HG03342 (cell line): ENCODE data around the gene TPD52L2.
"Not testable (repeated sequence)": the region's sequence is repeated elsewhere in the genome, so short reads cannot be mapped to it uniquely, and the experiment has no call there.

ENCODE experiments used
- ATAC-seq: cut with Tn5 transposase; IDR thresholded peaks from one replicate; pipeline ENCODE4 v1.9.1; 2021; ENCODE audit warnings: mild to moderate bottlenecking, moderate library complexity; ENCODE audit not compliant: unreplicated experiment

Gene TPD52L2

DNA sequence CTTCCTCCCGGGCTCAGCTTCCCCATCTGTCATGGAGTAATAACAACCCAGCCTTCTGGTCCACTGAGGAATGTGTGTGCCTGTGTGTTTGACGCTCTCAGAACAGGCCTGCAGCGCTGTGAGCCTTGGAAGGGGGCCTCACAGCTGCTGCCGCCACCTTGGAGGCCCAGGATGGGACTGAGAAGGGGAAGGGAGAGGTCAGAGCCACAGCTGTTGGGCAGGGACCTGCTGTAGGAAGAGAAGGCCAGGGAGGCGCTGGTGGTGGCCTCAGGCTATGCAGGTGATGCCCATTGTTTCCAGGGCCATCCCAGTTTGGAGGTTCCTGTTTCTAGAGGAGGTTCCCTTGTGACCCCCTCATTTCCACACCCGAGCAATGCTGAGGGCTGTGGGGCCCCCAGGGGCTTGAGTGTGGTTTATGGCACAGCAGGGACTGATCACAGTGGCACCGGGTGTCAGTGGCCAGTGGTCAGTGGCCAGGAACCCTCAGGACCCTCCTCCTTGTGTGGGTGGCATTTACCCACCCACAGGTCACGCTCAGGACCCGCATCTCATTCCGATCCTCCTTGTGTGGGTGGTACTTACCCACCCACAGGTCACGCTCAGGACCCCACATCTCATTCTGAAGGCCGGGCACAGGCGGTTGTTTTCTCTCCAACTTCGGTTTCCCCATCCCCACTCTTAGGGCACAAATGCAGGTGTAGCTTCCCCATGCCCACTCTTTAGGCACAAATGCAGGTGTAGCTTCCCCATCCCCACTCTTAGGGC, 14.0 kb downstream of the TPD52L2 start:
- no peak for ATAC-seq

GRCh38 chr20:63880901-63881300, 15.8 kb downstream of the TPD52L2 start:
- not testable (repeated sequence) for ATAC-seq

DNA sequence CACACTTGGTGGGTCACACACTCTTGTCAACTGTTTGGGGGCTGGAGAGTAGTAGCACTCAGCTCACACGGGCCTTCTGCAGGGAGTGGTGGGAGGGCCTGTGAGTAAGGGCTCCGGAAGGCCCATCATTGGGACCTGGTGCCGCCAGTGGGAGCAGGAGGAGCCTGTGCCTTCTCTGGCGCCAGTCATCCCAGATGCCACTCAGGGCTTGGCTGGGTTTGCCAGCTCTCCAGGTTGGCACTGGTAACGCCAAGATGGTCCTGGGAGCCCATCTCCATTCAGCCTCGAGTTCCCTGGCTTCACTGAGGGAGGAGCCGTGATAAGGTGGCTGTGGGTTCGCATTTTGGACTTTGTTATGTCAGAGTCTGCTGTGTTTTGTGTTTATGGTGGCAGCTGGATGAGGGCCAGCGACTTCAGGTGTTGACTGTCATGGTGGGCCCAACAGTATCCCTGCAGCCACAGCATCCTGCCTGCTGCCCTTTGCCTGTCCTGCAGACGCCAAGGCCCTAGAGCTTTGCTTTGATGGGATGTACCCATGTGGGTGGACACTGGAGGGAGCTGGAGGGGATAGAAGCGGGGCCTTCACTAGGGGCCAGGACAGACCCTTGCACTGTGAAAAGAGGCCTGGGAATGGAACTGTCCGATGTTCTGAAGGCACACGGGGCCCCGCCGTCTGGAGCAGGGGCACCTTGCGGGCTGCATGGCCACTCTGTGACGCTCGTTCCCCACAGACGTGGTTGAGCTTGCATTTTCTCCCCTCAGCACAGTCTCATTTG, 16.6 kb downstream of the TPD52L2 start:
- no peak for ATAC-seq

- no peak for ATAC-seq
Measured at GRCh38 chr20:63882257-63883200, 17.5 kb downstream of the TPD52L2 start.

DNA sequence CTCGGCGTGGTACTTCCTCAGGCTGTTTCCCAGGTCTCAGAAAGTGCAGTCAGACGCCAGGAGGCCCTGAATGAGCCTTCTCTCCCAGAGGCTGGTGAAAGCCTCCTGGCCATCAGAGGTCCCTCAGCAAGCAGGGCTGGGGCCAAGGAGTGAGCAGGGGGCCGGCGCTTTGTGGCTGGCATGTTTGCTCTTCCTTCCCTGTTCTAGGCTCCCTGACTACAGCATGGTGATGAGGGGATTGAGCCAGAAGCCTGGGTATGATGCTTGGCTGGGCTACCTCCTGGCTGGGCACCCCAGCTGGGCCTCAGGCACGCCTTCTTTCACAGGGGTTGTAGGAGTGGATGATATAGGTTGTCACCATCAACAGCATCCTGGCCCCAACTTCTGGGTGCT, 18.1 kb downstream of the TPD52L2 start:
- no peak for ATAC-seq

DNA sequence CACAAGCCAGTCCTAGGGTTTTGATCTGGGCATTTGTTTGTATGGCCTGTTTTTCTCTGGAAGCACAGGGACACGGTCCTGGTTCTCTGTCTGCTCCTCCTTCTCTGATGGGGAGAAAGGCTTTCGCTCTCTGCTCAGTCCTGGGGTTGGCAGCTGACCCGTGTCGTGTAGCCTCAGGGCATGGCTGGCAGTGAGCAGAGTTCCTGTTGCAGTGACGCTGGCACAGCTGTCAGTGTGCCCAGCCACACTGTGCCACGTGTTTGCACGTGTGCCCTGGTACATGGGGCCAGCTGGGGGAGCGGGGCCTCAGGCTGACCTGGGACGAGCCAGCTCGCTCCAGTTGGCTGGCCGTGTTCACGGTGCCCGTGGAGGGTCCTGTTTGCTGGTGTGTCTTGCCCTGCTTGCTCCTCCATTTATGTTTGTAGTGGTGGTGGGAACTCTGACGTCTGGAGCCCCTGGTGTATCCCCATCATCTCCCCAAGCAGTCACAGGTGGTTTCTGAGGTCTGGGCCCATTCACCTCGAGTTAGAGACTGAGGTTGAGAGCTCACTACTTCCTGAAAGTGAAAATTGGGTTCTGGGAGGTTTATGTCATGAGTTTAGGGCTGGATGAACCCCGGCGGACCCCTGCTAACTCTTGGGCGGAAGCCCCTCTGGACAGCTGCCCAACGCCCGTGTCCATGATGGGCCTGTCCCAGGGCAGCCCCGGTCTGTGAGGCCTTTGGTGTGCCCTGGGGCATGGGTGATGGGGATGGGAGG, 19.6 kb downstream of the TPD52L2 start:
- no peak for ATAC-seq

GRCh38 chr20:63885264-63886053, 20.4 kb downstream of the TPD52L2 start:
- ATAC-seq, result no peak

GRCh38 chr20:63886054-63886419, 21.0 kb downstream of the TPD52L2 start:
- ATAC-seq, result no peak

- no peak for ATAC-seq
Measured at GRCh38 chr20:63886921-63887320, 21.9 kb downstream of the TPD52L2 start.

- ATAC-seq, result no peak
Measured at GRCh38 chr20:63889241-63890200, 24.5 kb downstream of the TPD52L2 start.

- ATAC-seq, result no peak
Measured at GRCh38 chr20:63890201-63890576, 25.1 kb downstream of the TPD52L2 start.

DNA sequence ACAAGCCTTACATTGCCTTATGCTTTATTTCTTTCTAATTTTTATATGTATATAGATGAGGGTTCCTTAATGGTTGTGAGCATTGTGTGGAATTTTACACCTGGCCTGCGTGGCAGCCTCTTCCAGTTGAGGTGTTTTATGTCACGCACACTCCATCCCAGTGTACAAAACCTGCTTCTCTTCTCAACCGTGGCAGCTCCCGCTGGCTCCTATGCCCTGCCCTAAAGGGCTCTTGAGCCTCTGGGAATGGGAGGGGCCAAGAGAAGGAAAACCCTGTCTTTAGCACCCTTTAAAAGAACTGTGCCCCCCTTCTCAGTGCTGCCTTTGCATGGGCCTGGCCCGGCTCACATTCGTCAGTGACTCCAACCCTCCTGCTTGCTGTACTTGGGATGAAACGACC, 25.5 kb downstream of the TPD52L2 start:
- ATAC-seq, result no peak

- no peak for ATAC-seq
Measured at GRCh38 chr20:63891061-63892002, 26.3 kb downstream of the TPD52L2 start.

GRCh38 chr20:63892402-63892801, 27.3 kb downstream of the TPD52L2 start:
- no peak for ATAC-seq

- ATAC-seq, result no peak
Measured at GRCh38 chr20:63893999-63894357, 28.9 kb downstream of the TPD52L2 start.

DNA sequence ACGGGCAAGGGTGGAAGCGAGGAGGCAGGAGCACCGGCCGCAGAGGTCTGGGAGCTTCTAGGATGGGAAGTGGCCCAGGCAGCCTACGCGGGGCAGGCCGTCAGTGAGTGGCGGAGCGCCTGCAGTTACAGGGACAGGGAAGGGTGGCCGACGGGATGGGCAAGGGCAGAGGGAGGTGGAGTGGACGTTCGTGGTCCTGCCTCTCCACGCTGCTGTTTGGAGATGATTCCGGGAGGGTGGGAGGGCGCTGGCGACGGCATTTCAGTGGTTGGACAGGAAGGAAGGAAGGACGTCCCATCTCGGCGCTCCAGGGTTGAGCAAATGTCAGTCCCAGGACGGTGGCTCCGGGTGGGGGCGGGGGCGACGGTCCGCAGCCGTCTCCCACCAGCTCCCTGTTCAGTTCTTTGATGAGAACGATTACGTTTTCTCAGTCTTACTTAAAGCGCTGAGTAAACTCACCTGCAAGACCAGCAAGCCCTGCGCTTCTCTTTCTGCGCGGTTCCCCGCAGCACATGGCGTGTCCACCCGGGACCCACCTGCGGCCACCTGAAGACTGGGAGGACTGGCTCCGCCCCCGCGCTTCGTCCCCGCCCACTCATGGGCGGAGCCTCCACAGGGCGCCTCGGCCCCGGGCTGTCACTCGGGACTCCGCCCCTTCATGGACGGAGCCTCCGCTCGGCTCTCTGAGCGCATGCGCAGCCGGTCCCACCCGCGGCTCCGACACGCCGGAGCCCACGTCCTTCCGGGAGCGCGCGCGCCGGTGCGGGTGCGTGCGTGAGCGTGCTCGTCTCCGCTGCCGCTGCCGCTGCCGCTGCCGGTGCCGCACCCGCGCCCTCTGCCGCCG, 29.5 kb downstream of the TPD52L2 start, which contains the start of gene DNAJC5:
Gene DNAJC5 (plus strand): TSS at position 769 of the 844 bp plus-strand sequence. CDS start 33,220 bp downstream, outside the sequence.
- peak; percentile 81 for ATAC-seq
